OCI-LY1 (cell line): Measurements from ENCODE around the gene HAUS7.

Source experiments
- H2AFZ ChIP-seq: fragments of 200-600 bp; sonication (generic), shearing (Covaris generic); 2 replicates; pipeline ENCODE4 v1.6.0; 2014; ENCODE audit warnings: antibody characterized with exemption, mild to moderate bottlenecking, low read length
- H3F3A ChIP-seq: fragments of 200-600 bp; sonication (generic), shearing (Covaris generic); 2 replicates; pipeline ENCODE4 v1.6.0; 2014; ENCODE audit warnings: mild to moderate bottlenecking, antibody characterized with exemption, low read length, moderate library complexity; ENCODE audit not compliant: insufficient read depth
- H3K27ac ChIP-seq: fragments of 200-600 bp; sonication (generic); 2 replicates; pipeline ENCODE4 v1.5.1; 2014; ENCODE audit warnings: low read length, mixed run types, mild to moderate bottlenecking, low read depth; ENCODE audit not compliant: poor library complexity, severe bottlenecking
- H3K27me3 ChIP-seq: fragments of 200-600 bp; sonication (generic); 2 replicates; pipeline ENCODE4 v1.6.0; 2014; ENCODE audit warnings: antibody characterized with exemption, mild to moderate bottlenecking, low read length, moderate library complexity; ENCODE audit not compliant: insufficient read depth
- H3K36me3 ChIP-seq: fragments of 200-600 bp; sonication (generic); 2 replicates; pipeline ENCODE4 v1.6.1; 2014; ENCODE audit warnings: mild to moderate bottlenecking, antibody characterized with exemption, low read length, moderate library complexity, mixed read lengths; ENCODE audit not compliant: insufficient read depth
- H3K4me1 ChIP-seq: fragments of 200-600 bp; sonication (generic); 2 replicates; pipeline ENCODE4 v1.5.1; 2014; ENCODE audit warnings: mild to moderate bottlenecking, low read length, moderate library complexity; ENCODE audit not compliant: insufficient read depth, severe bottlenecking
- H3K4me2 ChIP-seq: fragments of 200-600 bp; sonication (generic), shearing (Covaris generic); 2 replicates; pipeline ENCODE4 v1.6.1; 2014; ENCODE audit warnings: low read length
- H3K4me3 ChIP-seq: fragments of 200-600 bp; sonication (generic); 2 replicates; pipeline ENCODE4 v1.5.1; 2014; ENCODE audit warnings: low read length, low read depth, mild to moderate bottlenecking, mixed read lengths; ENCODE audit not compliant: poor library complexity, severe bottlenecking
- H3K79me2 ChIP-seq: fragments of 200-600 bp; shearing (Covaris generic); 2 replicates; pipeline ENCODE4 v1.6.1; 2016; ENCODE audit warnings: mixed run types, low read length, mixed read lengths; ENCODE audit not compliant: insufficient read depth
- H3K9ac ChIP-seq: fragments of 200-600 bp; sonication (generic), shearing (Covaris generic); 2 replicates; pipeline ENCODE4 v1.6.1; 2014; ENCODE audit warnings: mild to moderate bottlenecking, low read length, mixed read lengths
- H3K9me2 ChIP-seq: fragments of 200-600 bp; sonication (generic), shearing (Covaris generic); 2 replicates; pipeline ENCODE4 v1.6.1; 2014; ENCODE audit warnings: low read depth, mild to moderate bottlenecking, low read length, mixed read lengths
- H3K9me3 ChIP-seq: fragments of 200-600 bp; shearing (Covaris generic); 2 replicates; pipeline ENCODE4 v1.6.1; 2014; ENCODE audit warnings: low read length, mixed read lengths
- H4K20me1 ChIP-seq: fragments of 200-600 bp; sonication (generic), shearing (Covaris generic); 2 replicates; pipeline ENCODE4 v1.6.0; 2016; ENCODE audit warnings: mild to moderate bottlenecking, low read length; ENCODE audit not compliant: insufficient read depth
- CTCF ChIP-seq: fragments of 200-600 bp; sonication (generic), shearing (Covaris generic); IDR thresholded peaks from 2 replicates; pipeline ENCODE4 v1.5.1; 2017; ENCODE audit warnings: mild to moderate bottlenecking, antibody characterized with exemption, low read length, moderate library complexity, mixed read lengths
- EZH2 ChIP-seq: fragments of 200-600 bp; sonication (generic), shearing (Covaris generic); IDR thresholded peaks from 2 replicates; pipeline ENCODE4 v1.8.0; 2017; ENCODE audit warnings: borderline replicate concordance, mixed run types, mild to moderate bottlenecking, antibody characterized with exemption, low read length, moderate library complexity, mixed read lengths

HAUS7 gene

GRCh38 chrX:153400146-153401132 lies 69.9 kb downstream of the HAUS7 start:
- H3F3A ChIP-seq = no peaks in the 10 kb centered on the region
- H3K4me3 ChIP-seq = no peak overlapping the region
- no peaks in the 10 kb centered on the region for H3K9me3 ChIP-seq
- H3K27ac ChIP-seq = no peak overlapping the region
- H3K9ac ChIP-seq = no peak overlapping the region
- no peaks in the 10 kb centered on the region for H3K27me3 ChIP-seq
- TF ChIP-seq EZH2 = no peak
- TF ChIP-seq CTCF = peak; percentile 94
- H3K36me3 ChIP-seq = no peaks in the 10 kb centered on the region
- H3K4me2 ChIP-seq = no peak overlapping the region
- H2AFZ ChIP-seq = no peak overlapping the region
- no peaks in the 10 kb centered on the region for H3K4me1 ChIP-seq
- H4K20me1 ChIP-seq = no peaks in the 10 kb centered on the region
- H3K79me2 ChIP-seq = no peaks in the 10 kb centered on the region
- H3K9me2 ChIP-seq = no peaks in the 10 kb centered on the region

GRCh38 chrX:153398275-153398960 lies 72.0 kb downstream of the HAUS7 start:
- Histone ChIP-seq H4K20me1 (no peaks in the 10 kb centered on the region), H2AFZ (no peak overlapping the region), H3F3A (no peaks in the 10 kb centered on the region), H3K4me3 (no peak overlapping the region), H3K4me2 (no peak overlapping the region), H3K27ac (no peak overlapping the region), H3K9ac (no peak overlapping the region), H3K9me2 (no peaks in the 10 kb centered on the region), H3K4me1 (no peaks in the 10 kb centered on the region), H3K27me3 (no peaks in the 10 kb centered on the region), H3K9me3 (no peaks in the 10 kb centered on the region), H3K36me3 (no peaks in the 10 kb centered on the region), H3K79me2 (no peaks in the 10 kb centered on the region)
- TF ChIP-seq CTCF = no peak
- TF ChIP-seq EZH2 = no peak
